ENCODE results near the gene REEP1. TPM values are rescaled to one million over a fixed set of nuclear protein-coding genes. Genes with fewer than 3 reads are reported as not detected.

REEP1 gene
- total RNA-seq, 1 donor from 2014 or later: 24.0 TPM

DNA sequence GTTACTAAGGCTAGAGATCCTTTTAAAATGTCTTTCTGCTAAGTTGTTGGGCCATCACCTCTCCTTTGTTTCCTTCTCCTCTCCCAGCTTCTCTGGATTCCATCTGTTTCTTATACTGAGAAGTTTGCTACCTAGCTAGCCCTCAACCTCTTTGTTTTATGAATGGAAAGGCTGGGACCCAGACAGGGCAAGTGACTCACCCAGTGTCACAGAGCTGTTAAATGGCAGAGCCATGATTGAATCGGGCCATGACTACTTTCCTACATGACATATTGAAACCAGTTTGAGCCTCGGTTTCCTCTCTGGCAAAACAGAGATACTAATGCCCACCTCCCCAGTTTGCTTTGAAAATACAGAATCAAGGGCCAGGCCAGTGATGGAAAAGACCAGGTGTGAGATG lies 24.1 kb downstream of the REEP1 start:
- H3K9me3 ChIP-seq (ENCODE audit: control insufficient read depth in 3 of 3, low read length in 3 of 3): no peaks in the 10 kb centered on the region
- no peak overlapping the region for H3K9ac ChIP-seq (ENCODE audit: low read depth in 1 of 3, low read length in 3 of 3)
- H3K27ac ChIP-seq (ENCODE audit: low read depth, low read length): no peak overlapping the region
- H3K36me3 ChIP-seq (ENCODE audit: control insufficient read depth in 3 of 3, insufficient read depth in 3 of 3, low read length in 3 of 3): no peaks in the 10 kb centered on the region
- no peaks in the 10 kb centered on the region for H3K27me3 ChIP-seq (ENCODE audit: control insufficient read depth in 3 of 3, insufficient read depth in 3 of 3, low read length in 3 of 3)
- no peak overlapping the region for H3K4me3 ChIP-seq (ENCODE audit: low read length in 3 of 3)
- H3K4me1 ChIP-seq (ENCODE audit: control insufficient read depth in 3 of 3, insufficient read depth in 3 of 3, low read length in 3 of 3): peaks cover 9 to 43% (median 21%) of the 10 kb centered on the region in 3 donors

DNA sequence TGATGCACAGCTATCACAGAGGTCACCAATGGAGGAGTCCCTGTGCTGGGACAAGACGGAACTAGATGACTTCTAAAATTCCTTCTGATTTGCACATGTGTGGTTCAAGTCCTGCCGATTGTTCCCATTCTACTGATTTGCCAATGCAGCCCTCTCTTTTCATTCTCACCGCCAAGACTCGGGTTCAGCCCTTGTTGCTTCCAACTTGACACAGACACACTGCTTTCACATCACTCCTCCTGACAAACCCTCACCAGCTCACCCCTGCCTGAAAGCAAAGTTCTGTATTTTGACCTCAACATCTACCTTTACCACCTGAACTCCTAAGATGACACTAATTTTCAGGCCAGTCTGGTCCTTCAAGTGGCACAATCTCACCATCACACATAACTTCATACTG lies 25.5 kb downstream of the REEP1 start:
- no peaks in the 10 kb centered on the region for H3K9me3 ChIP-seq (ENCODE audit: control insufficient read depth in 3 of 3, low read length in 3 of 3)
- H3K27me3 ChIP-seq (ENCODE audit: control insufficient read depth in 3 of 3, insufficient read depth in 3 of 3, low read length in 3 of 3): no peaks in the 10 kb centered on the region
- H3K27ac ChIP-seq (ENCODE audit: low read depth, low read length): no peak overlapping the region

DNA sequence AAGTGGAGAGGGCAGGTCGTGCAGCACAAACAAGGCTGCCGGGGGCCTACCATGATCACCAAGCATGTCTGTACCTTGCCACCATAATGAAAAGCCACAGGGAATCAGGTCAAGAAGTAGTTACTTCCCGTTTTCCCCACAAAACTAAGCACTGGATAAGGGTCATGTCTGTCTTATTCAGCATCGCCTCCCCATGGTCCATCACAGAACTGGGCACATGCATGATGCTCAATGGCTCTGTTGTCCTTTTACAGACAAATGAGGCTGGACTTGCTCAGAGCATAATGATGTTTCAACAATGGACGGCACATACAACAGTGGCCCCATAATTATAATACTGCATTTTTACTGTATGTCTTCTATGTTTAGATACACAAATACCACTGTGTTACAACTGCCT lies 27.5 kb downstream of the REEP1 start:
- Histone ChIP-seq H3K4me3 (ENCODE audit: low read length in 3 of 3) (no peak overlapping the region), H3K9ac (ENCODE audit: low read depth in 1 of 3, low read length in 3 of 3) (no peak overlapping the region), H3K36me3 (ENCODE audit: control insufficient read depth in 3 of 3, insufficient read depth in 3 of 3, low read length in 3 of 3) (no peaks in the 10 kb centered on the region), H3K9me3 (ENCODE audit: control insufficient read depth in 3 of 3, low read length in 3 of 3) (no peaks in the 10 kb centered on the region), H3K4me1 (ENCODE audit: control insufficient read depth in 3 of 3, insufficient read depth in 3 of 3, low read length in 3 of 3) (peaks cover 15 to 43% (median 20%) of the 10 kb centered on the region in 3 donors), H3K27ac (ENCODE audit: low read depth, low read length) (no peak overlapping the region), H3K27me3 (ENCODE audit: control insufficient read depth in 3 of 3, insufficient read depth in 3 of 3, low read length in 3 of 3) (no peaks in the 10 kb centered on the region)

More for the DNA sequence above, 25.5 kb downstream of the REEP1 start:
- peaks cover 12 to 48% (median 26%) of the 10 kb centered on the region in 3 donors for H3K4me1 ChIP-seq (ENCODE audit: control insufficient read depth in 3 of 3, insufficient read depth in 3 of 3, low read length in 3 of 3)
- no peak overlapping the region for H3K9ac ChIP-seq (ENCODE audit: low read depth in 1 of 3, low read length in 3 of 3)
- no peak overlapping the region for H3K4me3 ChIP-seq (ENCODE audit: low read length in 3 of 3)
- no peaks in the 10 kb centered on the region for H3K36me3 ChIP-seq (ENCODE audit: control insufficient read depth in 3 of 3, insufficient read depth in 3 of 3, low read length in 3 of 3)

DNA sequence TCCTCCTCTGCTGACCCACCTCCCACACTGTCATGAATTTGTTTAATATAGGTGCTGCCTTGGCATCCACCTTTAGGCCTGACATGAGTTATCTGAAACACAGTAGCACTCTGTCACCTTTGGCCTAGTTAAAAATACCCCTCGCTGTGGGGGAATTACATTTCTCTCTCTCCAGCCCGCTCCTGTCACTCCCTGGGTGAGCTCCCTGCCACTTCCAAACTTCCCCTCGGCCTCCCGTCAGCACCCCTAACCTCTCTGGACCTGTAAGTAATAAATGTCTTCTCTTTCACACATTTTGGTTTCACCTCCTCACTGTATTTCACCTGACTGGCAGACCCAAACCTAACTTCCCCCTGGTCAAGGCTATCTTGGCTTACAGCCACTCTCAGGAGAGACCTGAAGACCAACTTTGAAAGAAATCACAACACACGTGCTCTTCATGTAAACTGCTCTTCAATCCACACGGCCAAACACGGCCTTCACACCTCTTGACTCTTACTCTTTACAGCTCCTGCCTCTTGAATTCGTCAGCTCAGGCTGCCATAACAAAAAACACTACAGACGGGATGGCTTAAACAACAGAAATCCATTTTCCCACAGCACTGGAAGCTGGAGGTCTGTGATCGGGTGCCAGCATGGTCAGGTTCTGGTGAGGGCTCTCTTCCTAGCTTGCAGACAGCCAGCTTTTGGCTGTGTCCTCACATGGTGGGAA lies 28.3 kb downstream of the REEP1 start:
- Histone ChIP-seq H3K27ac (ENCODE audit: low read depth, low read length) (peak overlapping the region; percentile 28), H3K4me3 (ENCODE audit: low read length in 3 of 3) (no peak overlapping the region), H3K36me3 (ENCODE audit: control insufficient read depth in 3 of 3, insufficient read depth in 3 of 3, low read length in 3 of 3) (no peaks in the 10 kb centered on the region), H3K9ac (ENCODE audit: low read depth in 1 of 3, low read length in 3 of 3) (peak overlapping the region in 1 of 3 donors; percentile 33), H3K9me3 (ENCODE audit: control insufficient read depth in 3 of 3, low read length in 3 of 3) (no peaks in the 10 kb centered on the region), H3K27me3 (ENCODE audit: control insufficient read depth in 3 of 3, insufficient read depth in 3 of 3, low read length in 3 of 3) (no peaks in the 10 kb centered on the region), H3K4me1 (ENCODE audit: control insufficient read depth in 3 of 3, insufficient read depth in 3 of 3, low read length in 3 of 3) (peaks cover 15 to 38% (median 20%) of the 10 kb centered on the region in 3 donors)

DNA sequence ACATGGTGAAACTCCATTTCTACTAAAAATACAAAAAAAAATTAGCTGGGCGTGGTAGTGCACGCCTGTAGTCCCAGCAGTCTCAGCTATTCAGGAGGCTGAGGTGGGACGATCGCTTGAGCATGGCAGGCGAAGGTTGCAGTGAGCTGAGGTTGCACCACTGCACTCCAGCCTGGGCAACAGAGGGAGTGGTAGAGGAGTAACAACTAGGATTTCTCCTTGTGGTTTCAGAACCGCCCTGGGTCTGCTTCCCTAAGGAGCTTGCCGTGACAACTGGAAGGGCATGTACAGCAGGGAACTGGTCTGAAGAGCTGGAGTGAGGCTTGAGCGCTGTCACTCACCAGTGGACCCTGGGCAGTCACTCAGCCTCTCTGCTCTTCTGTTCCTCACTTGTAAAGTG lies 29.1 kb downstream of the REEP1 start:
- no peak overlapping the region for H3K9ac ChIP-seq (ENCODE audit: low read depth in 1 of 3, low read length in 3 of 3)
- H3K36me3 ChIP-seq (ENCODE audit: control insufficient read depth in 3 of 3, insufficient read depth in 3 of 3, low read length in 3 of 3): no peaks in the 10 kb centered on the region
- H3K4me1 ChIP-seq (ENCODE audit: control insufficient read depth in 3 of 3, insufficient read depth in 3 of 3, low read length in 3 of 3): peaks cover 15 to 32% (median 16%) of the 10 kb centered on the region in 3 donors
- H3K27me3 ChIP-seq (ENCODE audit: control insufficient read depth in 3 of 3, insufficient read depth in 3 of 3, low read length in 3 of 3): no peaks in the 10 kb centered on the region
- H3K4me3 ChIP-seq (ENCODE audit: low read length in 3 of 3): no peak overlapping the region
- H3K9me3 ChIP-seq (ENCODE audit: control insufficient read depth in 3 of 3, low read length in 3 of 3): no peaks in the 10 kb centered on the region
- H3K27ac ChIP-seq (ENCODE audit: low read depth, low read length): peak overlapping the region; percentile 28

DNA sequence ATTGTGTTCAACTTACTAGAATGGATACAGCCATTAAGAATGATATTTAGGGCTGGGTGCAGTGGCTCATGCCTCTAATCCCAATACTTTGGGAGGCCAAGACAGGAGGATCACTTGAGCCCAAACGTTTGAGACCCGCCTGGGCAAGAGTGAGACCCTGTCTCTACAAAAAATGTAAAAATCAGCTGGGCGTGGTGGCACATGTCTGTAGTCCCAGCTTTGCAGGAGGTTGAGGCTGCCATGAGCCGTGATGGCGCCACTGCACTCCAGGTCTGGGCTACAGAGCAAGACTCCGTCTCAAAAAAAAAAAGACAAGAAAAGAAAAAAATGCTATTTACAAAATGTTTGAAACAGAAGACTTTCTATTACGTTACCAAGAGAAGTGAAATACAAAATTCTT lies 30.0 kb downstream of the REEP1 start:
- no peak overlapping the region for H3K27ac ChIP-seq (ENCODE audit: low read depth, low read length)
- no peak overlapping the region for H3K9ac ChIP-seq (ENCODE audit: low read depth in 1 of 3, low read length in 3 of 3)
- no peaks in the 10 kb centered on the region for H3K36me3 ChIP-seq (ENCODE audit: control insufficient read depth in 3 of 3, insufficient read depth in 3 of 3, low read length in 3 of 3)
- H3K4me3 ChIP-seq (ENCODE audit: low read length in 3 of 3): no peak overlapping the region
- H3K27me3 ChIP-seq (ENCODE audit: control insufficient read depth in 3 of 3, insufficient read depth in 3 of 3, low read length in 3 of 3): no peaks in the 10 kb centered on the region
- H3K9me3 ChIP-seq (ENCODE audit: control insufficient read depth in 3 of 3, low read length in 3 of 3): no peaks in the 10 kb centered on the region
- H3K4me1 ChIP-seq (ENCODE audit: control insufficient read depth in 3 of 3, insufficient read depth in 3 of 3, low read length in 3 of 3): peaks cover 16 to 32% (median 16%) of the 10 kb centered on the region in 3 donors

DNA sequence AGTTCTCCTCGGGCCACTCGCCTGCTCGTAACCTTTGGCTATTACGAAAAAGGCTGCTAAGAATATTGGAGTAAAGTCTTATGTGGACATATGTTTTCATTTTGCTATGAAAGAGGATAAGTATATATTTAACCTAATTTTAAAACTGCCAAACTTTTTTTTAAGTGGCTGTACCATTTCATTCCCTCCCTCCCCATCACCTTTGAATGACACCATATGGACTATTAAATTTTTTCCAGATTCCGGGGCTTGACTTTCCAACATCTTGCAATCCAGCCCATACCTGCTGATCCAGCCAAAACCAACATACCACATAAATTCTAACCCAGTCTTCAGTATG lies 31.5 kb downstream of the REEP1 start:
- no peak overlapping the region for H3K27ac ChIP-seq (ENCODE audit: low read depth, low read length)

DNA sequence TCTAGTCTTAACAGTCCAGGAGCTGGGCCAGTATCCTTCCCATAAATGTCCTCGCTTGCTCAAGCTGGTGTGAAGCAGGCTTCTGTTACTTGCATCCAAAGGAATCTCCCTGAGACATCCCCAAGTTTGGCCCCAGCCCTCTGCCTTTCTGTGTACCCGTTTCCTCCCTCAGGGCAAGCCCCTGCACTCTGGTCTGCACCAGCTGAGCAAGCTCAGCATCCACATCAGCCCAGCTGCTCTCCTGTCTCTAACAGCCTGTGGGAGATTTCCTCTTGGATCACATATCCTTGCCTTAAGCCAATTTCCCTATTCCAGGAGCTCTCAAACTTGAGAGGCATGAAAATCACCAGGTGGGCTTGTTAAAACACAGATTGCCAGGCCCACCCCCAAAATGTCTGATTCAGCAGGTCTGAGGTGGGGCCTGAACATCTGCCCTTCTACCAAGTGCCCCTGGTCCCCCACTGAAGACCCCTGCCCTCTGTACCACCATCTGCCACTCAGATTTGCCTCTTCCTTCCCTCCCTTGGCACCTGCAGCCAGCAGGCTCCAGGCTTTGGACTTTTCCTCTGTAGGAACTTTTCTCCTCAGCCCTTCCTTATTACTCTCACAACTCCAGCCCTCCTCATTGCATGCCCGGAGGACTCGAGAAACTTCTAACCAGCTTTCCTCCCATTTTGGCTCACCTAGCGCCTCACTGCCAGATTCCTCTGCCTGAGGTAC lies 32.1 kb downstream of the REEP1 start:
- Histone ChIP-seq H3K27ac (ENCODE audit: low read depth, low read length) (no peak overlapping the region), H3K36me3 (ENCODE audit: control insufficient read depth in 3 of 3, insufficient read depth in 3 of 3, low read length in 3 of 3) (no peaks in the 10 kb centered on the region), H3K4me1 (ENCODE audit: control insufficient read depth in 3 of 3, insufficient read depth in 3 of 3, low read length in 3 of 3) (peaks cover 26 to 39% (median 27%) of the 10 kb centered on the region in 3 donors)

More for the DNA sequence above, 31.5 kb downstream of the REEP1 start:
- Histone ChIP-seq H3K27me3 (ENCODE audit: control insufficient read depth in 3 of 3, insufficient read depth in 3 of 3, low read length in 3 of 3) (no peaks in the 10 kb centered on the region), H3K9me3 (ENCODE audit: control insufficient read depth in 3 of 3, low read length in 3 of 3) (no peaks in the 10 kb centered on the region), H3K4me1 (ENCODE audit: control insufficient read depth in 3 of 3, insufficient read depth in 3 of 3, low read length in 3 of 3) (peaks cover 25 to 38% (median 25%) of the 10 kb centered on the region in 3 donors), H3K9ac (ENCODE audit: low read depth in 1 of 3, low read length in 3 of 3) (no peak overlapping the region), H3K4me3 (ENCODE audit: low read length in 3 of 3) (no peak overlapping the region), H3K36me3 (ENCODE audit: control insufficient read depth in 3 of 3, insufficient read depth in 3 of 3, low read length in 3 of 3) (no peaks in the 10 kb centered on the region)

DNA sequence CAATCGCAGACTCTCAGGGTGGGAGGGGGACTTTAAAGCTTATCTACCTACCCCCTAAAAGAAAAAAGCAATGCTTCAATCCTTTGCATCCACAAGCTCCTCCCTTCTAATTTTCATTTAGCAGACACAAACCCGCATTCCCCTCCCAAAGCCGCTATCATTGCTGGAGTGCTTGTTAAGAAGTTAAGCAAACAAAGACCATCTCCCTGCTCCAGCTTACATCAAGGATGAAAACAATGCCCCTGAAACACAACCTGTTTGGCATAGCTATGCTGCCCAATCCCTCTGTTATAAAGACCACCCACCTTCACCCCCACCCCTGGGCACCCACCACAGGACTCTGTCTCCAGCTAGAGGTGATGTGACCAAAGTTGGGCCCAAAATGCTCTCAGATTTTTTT lies 33.0 kb downstream of the REEP1 start:
- no peak overlapping the region for H3K27ac ChIP-seq (ENCODE audit: low read depth, low read length)

More for the DNA sequence above, 32.1 kb downstream of the REEP1 start:
- H3K9ac ChIP-seq (ENCODE audit: low read depth in 1 of 3, low read length in 3 of 3): no peak overlapping the region
- H3K4me3 ChIP-seq (ENCODE audit: low read length in 3 of 3): no peak overlapping the region
- H3K27me3 ChIP-seq (ENCODE audit: control insufficient read depth in 3 of 3, insufficient read depth in 3 of 3, low read length in 3 of 3): no peaks in the 10 kb centered on the region
- no peaks in the 10 kb centered on the region for H3K9me3 ChIP-seq (ENCODE audit: control insufficient read depth in 3 of 3, low read length in 3 of 3)

DNA sequence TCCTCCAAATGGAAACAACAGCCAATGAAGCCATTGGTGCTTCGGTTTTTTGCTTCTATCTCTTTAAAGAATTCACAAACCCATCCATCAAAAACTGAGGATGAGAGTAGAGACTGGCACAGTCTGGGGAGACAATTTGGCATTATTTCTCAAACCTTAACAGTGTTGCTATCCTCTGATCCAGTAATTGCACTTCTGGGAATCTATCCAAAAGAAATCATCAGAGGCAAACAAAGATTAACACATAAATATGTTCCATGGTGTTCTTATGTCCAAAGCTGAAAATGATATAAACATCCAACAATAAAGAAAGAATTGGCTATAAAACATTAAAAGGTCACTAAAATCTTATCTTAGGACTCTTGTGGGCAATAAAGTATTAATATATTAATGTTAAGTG lies 35.1 kb downstream of the REEP1 start:
- Histone ChIP-seq H3K4me3 (ENCODE audit: low read length in 3 of 3) (peak overlapping the region in 1 of 3 donors; percentile 2), H3K27ac (ENCODE audit: low read depth, low read length) (no peak overlapping the region), H3K9me3 (ENCODE audit: control insufficient read depth in 3 of 3, low read length in 3 of 3) (no peaks in the 10 kb centered on the region), H3K9ac (ENCODE audit: low read depth in 1 of 3, low read length in 3 of 3) (no peak overlapping the region), H3K27me3 (ENCODE audit: control insufficient read depth in 3 of 3, insufficient read depth in 3 of 3, low read length in 3 of 3) (no peaks in the 10 kb centered on the region), H3K4me1 (ENCODE audit: control insufficient read depth in 3 of 3, insufficient read depth in 3 of 3, low read length in 3 of 3) (peaks cover 32 to 45% (median 35%) of the 10 kb centered on the region in 3 donors), H3K36me3 (ENCODE audit: control insufficient read depth in 3 of 3, insufficient read depth in 3 of 3, low read length in 3 of 3) (no peaks in the 10 kb centered on the region)

More for the DNA sequence above, 33.0 kb downstream of the REEP1 start:
- no peaks in the 10 kb centered on the region for H3K36me3 ChIP-seq (ENCODE audit: control insufficient read depth in 3 of 3, insufficient read depth in 3 of 3, low read length in 3 of 3)
- no peak overlapping the region for H3K9ac ChIP-seq (ENCODE audit: low read depth in 1 of 3, low read length in 3 of 3)
- H3K9me3 ChIP-seq (ENCODE audit: control insufficient read depth in 3 of 3, low read length in 3 of 3): no peaks in the 10 kb centered on the region
- H3K27me3 ChIP-seq (ENCODE audit: control insufficient read depth in 3 of 3, insufficient read depth in 3 of 3, low read length in 3 of 3): no peaks in the 10 kb centered on the region
- H3K4me3 ChIP-seq (ENCODE audit: low read length in 3 of 3): no peak overlapping the region
- peaks cover 28 to 41% (median 32%) of the 10 kb centered on the region in 3 donors for H3K4me1 ChIP-seq (ENCODE audit: control insufficient read depth in 3 of 3, insufficient read depth in 3 of 3, low read length in 3 of 3)
